ENCODE measurements around the gene RPS6KA4. TPM values are rescaled to one million over a fixed set of nuclear protein-coding genes. Genes with fewer than 3 reads are reported as not detected.
"Not testable (repeated sequence)": the region's sequence is repeated elsewhere in the genome, so short reads cannot be mapped to it uniquely, and the experiment has no call there.

The RPS6KA4 gene
- total RNA-seq = 29.4 and 35.8 TPM in 2 replicates

DNA sequence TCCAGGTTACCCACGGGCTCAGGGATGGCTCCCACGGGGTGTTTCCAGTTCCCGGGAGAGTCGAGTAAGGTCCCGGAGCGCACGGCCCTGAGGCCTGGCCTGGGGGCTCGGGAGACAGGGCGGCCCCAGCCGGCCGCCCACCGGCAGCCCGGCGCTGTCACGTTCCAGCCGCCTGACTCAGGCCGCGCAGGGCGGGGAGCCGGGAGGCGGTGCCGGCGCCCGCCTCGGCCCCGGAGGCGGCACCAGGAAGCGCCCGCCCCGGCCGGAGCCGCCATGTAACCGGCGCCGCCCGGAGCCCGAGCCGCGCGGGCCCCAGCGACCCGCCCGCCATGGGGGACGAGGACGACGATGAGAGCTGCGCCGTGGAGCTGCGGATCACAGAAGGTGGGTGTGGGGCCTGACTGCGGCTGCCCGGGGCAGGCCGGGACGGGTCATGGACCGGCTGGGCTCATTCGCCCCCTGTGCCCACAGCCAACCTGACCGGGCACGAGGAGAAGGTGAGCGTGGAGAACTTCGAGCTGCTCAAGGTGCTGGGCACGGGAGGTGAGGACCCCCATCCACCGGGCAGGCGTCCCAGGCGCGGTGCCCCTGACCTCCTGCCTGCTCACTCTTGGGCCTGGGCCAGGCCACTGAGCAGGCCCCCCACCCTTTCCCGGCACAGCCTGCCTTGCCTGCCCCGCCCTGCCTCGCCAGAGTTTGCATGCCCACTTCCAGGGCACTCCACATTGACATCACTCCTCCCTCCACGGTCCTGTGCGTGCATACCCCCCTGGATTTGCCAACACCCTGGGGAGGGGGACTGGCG is at the start of gene RPS6KA4:
TSS of gene RPS6KA4 (plus strand) at position 256 of the 805 bp plus-strand sequence. CDS start at position 330, 74 bp downstream.
- DNase-seq (ENCODE audit: low read depth in 2 of 2) = peak in 1 of 2 donors; percentile 71

DNA sequence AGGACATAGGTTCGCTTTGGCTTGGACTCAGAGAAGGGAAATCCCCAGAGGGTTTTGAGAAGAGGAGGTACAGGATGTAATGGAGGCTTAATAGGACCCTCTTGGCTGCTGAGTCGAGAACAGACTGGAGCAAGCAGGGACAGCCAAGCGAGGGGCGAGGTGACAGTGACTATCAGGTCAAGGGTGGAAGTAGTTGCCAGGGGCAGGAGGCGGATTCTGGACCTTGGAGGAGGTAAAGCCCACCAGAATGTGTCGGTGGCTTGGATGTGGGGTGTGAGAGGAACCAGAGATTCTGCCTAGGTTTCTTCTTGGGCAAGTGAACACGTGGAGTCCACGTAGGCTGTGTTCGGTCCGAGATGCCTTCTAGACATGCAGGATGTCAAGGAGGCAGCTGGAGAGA is 46.0 kb upstream of the RPS6KA4 start:
- no peak for DNase-seq (ENCODE audit: low read depth in 2 of 2)

DNA sequence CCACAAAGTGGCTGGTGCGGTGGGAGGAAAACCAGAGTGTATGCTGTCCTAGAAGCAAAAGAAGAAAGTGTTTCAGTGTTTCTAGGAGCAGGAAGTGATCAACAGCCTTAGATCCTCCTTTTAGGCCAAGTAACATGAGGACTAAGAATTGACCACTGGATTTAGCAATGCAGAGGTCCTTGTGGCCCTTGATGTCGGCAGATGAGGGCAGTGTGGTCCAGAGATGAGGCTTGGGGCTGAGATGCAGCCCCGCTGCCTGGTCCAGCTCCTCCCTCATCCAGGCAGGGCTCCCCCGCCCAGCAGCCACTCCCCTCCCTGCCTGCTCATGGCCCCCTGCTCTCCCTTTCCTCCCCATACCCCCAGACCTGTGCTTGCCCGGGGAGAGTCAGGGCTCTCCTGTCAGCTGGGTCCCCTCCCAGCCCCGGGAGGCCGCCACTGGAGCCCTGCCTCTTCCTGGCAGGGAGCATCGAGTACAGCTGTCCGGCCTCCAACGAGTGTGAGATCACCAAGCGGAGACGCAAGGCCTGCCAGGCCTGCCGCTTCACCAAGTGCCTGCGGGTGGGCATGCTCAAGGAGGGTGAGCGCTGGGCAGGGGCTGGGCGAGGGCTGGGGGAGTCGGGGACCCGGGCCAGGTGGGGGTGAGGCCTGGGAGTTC is 45.3 kb upstream of the RPS6KA4 start:
- DNase-seq (ENCODE audit: low read depth in 2 of 2) = no peak

DNA sequence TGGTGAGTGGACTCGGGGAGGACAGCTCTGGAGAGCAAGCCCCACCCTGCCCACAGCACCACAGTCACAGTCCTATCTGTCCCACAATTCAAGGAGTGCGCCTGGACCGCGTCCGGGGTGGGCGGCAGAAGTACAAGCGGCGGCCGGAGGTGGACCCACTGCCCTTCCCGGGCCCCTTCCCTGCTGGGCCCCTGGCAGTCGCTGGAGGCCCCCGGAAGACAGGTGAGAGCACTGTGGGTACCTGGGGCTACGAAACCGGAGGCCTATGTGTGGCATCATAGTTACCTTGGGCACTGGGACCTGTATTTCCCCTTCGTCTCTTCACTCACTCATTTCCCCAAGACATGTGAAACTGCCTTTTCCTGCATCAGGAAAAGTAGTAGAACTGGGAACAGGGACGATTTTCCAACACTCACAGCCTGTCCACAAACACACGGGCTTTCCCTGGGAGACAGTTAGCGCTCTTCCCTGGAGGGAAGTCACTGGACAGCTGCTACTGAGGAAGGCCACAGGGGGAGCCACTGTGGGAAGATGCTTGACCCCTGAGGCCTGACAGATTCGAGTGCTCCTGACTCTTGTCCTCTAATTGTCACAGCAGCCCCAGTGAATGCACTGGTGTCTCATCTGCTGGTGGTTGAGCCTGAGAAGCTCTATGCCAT is 44.7 kb upstream of the RPS6KA4 start:
- no peak for DNase-seq (ENCODE audit: low read depth in 2 of 2)

DNA sequence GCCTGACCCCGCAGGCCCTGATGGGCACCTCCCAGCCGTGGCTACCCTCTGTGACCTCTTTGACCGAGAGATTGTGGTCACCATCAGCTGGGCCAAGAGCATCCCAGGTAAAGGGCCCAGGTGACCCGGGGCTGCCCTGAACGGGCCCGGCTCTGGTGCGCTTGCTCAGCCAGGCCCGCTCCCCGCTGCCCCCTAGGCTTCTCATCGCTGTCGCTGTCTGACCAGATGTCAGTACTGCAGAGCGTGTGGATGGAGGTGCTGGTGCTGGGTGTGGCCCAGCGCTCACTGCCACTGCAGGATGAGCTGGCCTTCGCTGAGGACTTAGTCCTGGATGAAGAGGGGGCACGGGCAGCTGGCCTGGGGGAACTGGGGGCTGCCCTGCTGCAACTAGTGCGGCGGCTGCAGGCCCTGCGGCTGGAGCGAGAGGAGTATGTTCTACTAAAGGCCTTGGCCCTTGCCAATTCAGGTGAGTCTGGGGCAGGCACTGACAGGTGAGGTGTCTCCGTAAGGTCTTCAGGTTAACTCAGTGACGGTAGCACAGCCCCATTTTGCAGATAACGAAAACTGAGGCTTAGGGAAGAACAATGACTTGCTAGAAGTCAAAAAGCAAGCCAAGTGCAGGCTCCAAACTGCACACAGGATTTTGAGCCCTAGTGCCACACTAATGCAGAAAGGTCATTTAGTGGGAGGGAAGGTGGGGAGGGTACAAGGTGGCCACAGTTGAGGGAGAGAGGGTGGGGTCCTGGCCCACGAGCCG is 44.0 kb upstream of the RPS6KA4 start:
- DNase-seq (ENCODE audit: low read depth in 2 of 2) = no peak

DNA sequence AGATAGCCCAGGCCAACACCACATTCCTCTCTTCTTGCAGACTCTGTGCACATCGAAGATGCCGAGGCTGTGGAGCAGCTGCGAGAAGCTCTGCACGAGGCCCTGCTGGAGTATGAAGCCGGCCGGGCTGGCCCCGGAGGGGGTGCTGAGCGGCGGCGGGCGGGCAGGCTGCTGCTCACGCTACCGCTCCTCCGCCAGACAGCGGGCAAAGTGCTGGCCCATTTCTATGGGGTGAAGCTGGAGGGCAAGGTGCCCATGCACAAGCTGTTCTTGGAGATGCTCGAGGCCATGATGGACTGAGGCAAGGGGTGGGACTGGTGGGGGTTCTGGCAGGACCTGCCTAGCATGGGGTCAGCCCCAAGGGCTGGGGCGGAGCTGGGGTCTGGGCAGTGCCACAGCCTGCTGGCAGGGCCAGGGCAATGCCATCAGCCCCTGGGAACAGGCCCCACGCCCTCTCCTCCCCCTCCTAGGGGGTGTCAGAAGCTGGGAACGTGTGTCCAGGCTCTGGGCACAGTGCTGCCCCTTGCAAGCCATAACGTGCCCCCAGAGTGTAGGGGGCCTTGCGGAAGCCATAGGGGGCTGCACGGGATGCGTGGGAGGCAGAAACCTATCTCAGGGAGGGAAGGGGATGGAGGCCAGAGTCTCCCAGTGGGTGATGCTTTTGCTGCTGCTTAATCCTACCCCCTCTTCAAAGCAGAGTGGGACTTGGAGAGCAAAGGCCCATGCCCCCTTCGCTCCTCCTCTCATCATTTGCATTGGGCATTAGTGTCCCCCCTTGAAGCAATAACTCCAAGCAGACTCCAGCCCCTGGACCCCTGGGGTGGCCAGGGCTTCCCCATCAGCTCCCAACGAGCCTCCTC is 43.1 kb upstream of the RPS6KA4 start:
- DNase-seq (ENCODE audit: low read depth in 2 of 2) = not testable (repeated sequence)

DNA sequence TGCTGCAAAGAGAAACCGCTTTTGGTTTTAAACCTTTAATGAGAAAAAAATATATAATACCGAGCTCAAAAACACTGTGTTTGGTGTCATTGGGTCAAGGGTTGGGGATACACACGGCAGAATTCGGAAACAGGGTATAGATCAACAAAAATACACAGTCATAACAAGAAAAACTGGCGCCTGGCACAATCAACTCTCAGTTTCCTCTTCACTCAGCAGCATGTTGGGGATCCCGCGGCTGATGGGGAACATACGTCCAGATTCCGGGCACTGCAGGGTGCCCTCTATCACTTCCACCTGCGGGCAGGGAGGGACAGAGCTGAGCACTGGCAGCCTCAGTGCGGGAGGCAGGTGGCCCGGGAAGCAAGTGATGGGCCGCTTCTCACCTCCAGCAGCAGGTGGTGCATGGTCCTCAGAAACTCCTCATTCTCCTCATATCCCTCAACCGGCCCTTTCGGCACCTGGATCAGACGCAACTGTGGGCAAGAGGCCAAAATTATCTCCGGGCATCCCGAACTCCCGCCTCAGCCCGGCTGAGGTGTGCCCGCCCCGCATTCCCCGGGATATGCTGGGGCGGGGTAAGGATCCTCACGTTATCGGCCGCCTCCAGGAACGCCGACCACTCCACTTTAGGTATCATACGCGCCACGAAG is 42.2 kb upstream of the RPS6KA4 start:
- peak; percentile 34 to 48 for DNase-seq (ENCODE audit: low read depth in 2 of 2)

DNA sequence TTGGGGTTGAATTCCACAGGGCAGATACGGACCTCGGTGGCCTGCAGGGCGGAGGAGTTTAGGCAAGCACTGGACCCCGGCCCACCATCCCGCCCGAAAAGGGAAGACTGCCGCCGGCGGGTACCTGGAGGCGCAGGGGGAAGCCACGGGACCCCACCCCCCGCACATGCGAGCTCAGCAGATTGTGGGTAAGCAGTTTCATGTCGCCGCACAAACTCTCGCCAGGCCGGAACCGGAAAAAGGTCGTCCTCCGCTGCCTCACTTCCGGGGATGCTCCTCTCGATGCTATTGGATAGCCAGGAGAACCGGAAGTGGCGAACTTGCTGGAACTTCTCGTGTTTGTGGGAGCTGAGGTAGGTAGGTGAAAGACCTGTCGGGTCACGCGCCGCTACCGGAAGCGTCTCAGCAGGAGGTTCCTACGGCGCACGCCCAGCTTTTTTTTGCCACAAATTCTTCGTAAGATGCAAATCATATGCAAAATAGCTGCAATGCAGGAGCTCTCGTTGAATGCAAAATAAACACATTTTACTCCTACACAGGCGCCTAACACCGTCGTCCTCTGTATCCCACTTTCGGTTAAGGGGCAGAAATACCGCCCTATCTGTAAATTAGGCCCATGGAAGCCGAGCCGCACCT is 41.5 kb upstream of the RPS6KA4 start, which contains the start of gene TRMT112:
TSS of gene TRMT112 (minus strand) at position 235 of the 636 bp plus-strand sequence. CDS start at position 202, 33 bp downstream.
- peak; percentile 97 to 99 for DNase-seq (ENCODE audit: low read depth in 2 of 2)

DNA sequence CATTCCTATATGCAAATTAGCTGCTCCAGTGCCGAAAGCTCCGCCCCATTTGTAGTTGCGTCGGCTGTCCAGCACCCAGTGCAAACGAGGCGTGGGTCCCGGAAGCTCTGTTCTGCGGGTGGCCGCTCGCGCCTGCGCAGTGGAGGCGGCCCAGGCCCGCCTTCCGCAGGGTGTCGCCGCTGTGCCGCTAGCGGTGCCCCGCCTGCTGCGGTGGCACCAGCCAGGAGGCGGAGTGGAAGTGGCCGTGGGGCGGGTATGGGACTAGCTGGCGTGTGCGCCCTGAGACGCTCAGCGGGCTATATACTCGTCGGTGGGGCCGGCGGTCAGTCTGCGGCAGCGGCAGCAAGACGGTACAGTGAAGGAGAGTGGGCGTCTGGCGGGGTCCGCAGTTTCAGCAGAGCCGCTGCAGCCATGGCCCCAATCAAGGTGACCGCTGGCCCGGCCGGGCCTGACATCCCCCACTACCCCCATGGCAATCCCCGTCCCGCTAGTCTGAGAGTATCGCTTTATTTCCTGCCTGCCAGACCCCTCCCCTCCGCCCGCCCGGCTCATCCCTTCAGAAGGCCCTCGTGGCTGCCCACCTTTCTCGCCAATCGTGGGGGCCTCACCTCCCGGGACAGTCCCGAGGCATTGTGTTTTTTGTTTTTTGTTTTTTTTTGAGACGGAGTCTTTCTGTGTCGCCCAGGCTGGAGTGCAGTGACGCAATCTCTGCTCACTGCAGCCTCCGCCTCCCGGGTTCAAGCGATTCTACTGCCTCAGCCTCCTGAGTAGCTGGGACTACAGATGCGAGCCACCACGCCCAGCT is 40.8 kb upstream of the RPS6KA4 start, which contains the start of gene PRDX5:
TSS of gene PRDX5 (plus strand) at position 161 of the 805 bp plus-strand sequence. CDS start at position 256, 95 bp downstream.
- peak; percentile 92 to 96 for DNase-seq (ENCODE audit: low read depth in 2 of 2)

DNA sequence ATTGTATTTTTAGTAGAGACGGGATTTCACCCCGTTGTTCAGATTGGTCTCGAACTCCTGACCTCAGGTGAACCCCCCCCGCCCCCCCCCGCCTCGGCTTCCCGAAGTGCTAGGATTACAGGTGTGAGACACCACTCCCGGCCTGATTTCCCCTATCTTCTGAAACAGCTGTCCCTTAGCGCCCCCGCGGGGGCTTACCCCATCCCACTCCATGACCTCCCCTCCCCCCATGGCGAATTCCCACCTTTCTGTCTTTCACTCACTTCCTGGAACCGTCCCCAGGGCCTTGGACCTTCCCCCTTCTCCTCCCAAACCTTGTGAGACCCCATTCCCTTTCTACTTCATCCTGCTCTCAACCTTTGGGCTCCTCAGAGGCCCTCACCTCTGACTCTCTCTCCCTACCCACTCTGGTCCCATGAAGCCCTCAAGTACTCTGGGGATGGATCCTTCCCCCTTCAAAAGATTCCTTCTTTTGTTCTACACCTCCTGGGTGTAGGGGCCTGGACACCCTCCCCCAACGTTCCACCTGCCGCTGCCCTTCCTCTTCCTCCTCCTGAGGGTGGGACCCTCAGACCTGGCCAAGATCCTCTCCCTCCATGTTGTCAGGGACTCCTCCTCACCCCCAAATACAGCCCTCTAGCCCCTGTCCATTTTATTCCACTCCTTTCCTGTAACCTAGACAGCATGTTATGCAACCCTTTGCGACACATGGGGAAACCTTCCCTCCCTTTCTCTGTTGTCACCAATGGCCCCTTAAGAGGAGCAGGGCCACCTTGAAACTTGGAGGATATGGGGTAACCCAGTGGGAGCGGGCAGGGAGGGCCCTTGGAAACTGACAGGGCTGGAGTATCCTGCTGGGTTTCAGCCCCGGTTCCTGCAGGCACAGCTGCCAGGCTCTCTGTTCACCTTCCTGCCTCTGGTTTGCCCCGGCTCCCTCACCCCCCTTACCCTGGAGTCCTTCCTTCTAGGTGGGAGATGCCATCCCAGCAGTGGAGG is 39.9 kb upstream of the RPS6KA4 start:
- no peak for DNase-seq (ENCODE audit: low read depth in 2 of 2)

DNA sequence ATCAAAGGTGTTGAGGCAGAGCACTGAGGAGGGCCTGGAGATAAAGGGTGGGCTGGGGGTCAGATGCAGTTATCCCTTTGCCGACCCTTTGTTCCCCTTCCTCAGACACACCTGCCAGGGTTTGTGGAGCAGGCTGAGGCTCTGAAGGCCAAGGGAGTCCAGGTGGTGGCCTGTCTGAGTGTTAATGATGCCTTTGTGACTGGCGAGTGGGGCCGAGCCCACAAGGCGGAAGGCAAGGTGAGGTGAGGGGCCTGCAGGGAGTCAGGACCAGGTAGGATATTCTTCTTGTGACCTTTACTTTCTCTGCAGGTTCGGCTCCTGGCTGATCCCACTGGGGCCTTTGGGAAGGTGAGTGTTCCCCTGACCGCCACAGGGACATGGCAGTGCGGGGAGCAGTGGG is 38.4 kb upstream of the RPS6KA4 start:
- no peak for DNase-seq (ENCODE audit: low read depth in 2 of 2)

DNA sequence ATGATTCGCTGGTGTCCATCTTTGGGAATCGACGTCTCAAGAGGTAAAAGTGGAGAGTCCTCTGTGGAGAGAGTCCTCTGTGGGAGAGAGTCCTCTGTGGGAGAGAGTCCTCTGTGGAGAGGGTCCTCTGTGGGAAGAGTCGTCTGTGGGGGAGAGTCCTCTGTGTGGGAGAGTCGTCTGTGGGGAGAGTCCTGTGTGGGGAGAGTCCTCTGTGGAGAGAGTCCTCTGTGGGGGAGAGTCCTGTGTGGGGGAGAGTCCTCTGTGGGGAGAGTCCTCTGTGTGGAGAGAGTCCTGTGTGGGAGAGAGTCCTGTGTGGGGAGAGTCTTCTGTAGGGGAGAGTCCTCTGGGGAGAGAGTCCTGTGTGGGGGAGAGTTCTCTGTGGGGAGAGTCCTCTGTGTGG is 37.9 kb upstream of the RPS6KA4 start:
- DNase-seq (ENCODE audit: low read depth in 2 of 2) = no peak

DNA sequence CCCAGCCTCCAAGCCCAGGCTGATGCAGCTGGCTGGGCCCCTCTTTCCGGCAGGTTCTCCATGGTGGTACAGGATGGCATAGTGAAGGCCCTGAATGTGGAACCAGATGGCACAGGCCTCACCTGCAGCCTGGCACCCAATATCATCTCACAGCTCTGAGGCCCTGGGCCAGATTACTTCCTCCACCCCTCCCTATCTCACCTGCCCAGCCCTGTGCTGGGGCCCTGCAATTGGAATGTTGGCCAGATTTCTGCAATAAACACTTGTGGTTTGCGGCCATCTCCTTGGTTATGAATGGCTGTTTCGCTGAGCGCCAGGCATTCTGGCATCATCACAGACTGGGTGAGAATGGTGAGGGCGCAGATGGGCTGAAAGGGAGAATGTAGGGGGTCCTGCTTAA is 37.4 kb upstream of the RPS6KA4 start:
- DNase-seq (ENCODE audit: low read depth in 2 of 2) = no peak

DNA sequence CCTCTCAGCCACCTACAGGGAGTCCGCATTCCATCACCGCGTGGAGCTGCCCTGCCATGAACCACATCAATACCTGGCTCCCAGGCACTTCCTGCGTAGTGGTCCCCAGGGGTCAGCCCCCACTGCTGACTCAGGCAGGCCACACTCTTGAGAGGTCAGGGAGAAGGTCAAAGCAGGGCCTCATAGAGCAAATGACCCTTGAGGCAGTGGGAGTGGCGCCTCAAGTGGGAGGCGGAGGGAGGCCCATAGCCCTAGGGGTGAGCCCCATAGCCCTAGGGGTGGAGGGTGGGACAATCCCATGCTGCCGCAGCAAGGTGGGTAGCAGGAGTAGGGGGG is 36.1 kb upstream of the RPS6KA4 start:
- DNase-seq (ENCODE audit: low read depth in 2 of 2) = no peak

DNA sequence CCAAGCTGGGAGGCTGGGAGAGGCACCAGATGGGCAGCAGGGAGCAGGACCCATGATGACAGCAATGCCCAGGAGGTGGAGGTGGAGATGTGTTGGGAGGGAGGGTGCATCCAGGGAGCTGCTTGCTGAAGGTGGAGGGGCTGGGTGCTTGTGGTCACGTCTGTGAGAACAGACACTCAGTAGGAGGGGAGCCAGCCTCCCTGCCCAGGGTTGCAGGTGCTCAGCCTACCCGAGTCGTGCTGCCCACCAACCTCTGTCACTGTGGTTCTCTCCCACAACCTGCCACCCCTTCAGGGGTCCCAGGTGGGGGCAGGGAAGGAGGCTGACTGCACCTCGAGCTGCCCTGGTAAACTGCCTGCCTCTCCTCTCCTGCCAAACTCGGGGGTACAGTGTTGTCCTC is 35.6 kb upstream of the RPS6KA4 start:
- DNase-seq (ENCODE audit: low read depth in 2 of 2) = no peak

DNA sequence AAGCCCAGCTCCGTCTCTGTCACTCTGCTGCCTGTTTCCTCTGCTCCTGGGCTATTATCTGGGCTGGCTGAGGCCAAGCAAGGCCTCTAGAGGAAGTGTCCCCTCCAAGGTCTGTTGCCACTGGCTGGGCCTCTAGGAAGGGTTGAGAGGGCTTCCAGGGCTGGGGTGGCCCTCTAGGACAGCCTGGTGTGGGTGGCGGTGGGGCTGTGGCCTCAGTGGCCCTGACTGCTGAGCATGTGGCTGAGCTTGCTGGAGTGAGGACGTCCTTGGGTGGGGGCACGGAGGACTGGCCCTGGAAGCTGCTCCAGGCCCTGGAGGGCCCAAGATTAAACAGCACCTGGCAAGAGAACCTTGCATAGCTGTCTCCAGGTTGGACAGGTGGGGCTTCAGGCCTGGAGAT is 35.0 kb upstream of the RPS6KA4 start:
- DNase-seq (ENCODE audit: low read depth in 2 of 2) = not testable (repeated sequence)

DNA sequence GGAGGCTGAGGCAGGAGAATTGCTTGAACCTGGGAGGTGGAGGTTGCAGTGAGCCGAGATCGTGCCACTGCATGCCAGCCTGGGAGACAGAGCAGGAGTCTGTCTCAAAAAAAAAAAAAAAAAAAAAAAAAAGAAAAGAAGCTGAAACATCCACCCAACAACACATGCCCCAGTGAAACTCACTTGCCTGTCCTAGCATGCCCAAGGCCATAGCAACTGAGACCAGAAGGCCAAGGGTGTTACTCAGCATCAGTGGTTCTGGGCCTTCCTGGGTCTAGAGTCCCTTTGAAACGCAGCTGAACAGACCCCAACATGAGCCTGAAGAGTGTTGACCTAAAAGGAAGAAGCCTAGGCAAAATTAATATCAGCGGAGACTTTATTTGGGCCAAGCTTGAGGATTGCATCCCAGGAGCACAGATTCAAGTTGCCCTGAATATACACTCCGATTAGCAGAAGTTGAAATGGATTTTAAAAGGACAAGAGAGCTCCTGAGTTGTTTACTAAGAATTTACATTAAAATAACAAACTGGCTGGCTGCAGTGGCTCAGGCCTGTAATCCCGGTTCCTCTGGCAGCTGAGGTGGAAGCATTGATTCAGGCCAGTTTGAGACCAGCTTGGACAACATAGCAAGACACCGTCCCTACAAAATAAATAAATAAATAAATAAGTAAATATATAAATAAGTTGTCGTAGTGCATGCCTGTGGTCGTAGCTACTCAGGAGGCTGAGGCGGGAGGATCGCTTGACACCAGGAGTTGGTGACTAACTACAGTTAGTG is 34.1 kb upstream of the RPS6KA4 start:
- DNase-seq (ENCODE audit: low read depth in 2 of 2) = no peak
